HEK293 (cell line): ENCODE measurements around the gene MCHR1.
"Not testable (repeated sequence)": the region's sequence is repeated elsewhere in the genome, so short reads cannot be mapped to it uniquely, and the experiment has no call there.

ENCODE experiments used
- CTCF ChIA-PET: fragments of 350-600 bp; formaldehyde crosslinking; extraction: SDS; loops from one replicate; lab custom pipeline; 2021; ENCODE audit warnings: antibody characterized with exemption; lab: Yijun Ruan, JAX
- POLR2A ChIA-PET: fragments of 300-600 bp; formaldehyde crosslinking; extraction: SDS; loops from one replicate; lab custom pipeline; 2020; ENCODE audit warnings: antibody characterized with exemption, inconsistent platforms; lab: Yijun Ruan, JAX
- H3K27ac ChIP-seq: fragments of 200-500 bp; sonication (Bioruptor generic); 2 replicates; pipeline ENCODE4 v1.5.1; 2014; ENCODE audit warnings: low read depth, low read length, control low read depth, inconsistent platforms; ENCODE audit errors: extremely low read depth
- H3K36me3 ChIP-seq, 2 experiments: fragments of 200-500 bp in 1 of 2; sonication (Bioruptor generic) in 1 of 2; 1 replicate in 1 of 2; 2 replicates in 1 of 2; pipeline ENCODE4 v1.5.1; 2014 to 2017; ENCODE audit warnings: inconsistent platforms in 2 of 2, low read length in 2 of 2; ENCODE audit not compliant: control insufficient read depth in 2 of 2, insufficient read depth in 1 of 2
- H3K4me1 ChIP-seq: fragments of 200-500 bp; sonication (Bioruptor generic); 2 replicates; pipeline ENCODE4 v1.5.1; 2014; ENCODE audit warnings: mild to moderate bottlenecking, low read length, inconsistent platforms; ENCODE audit not compliant: control insufficient read depth, insufficient read depth
- H3K4me3 ChIP-seq: 2 replicates; pipeline ENCODE4 v1.5.1; 2011; ENCODE audit warnings: low read depth, mild to moderate bottlenecking, control low read depth, low read length, moderate library complexity
- H3K9me3 ChIP-seq: fragments of 200-500 bp; sonication (Bioruptor generic); 2 replicates; pipeline ENCODE4 v1.5.1; 2014; ENCODE audit warnings: low read depth, low read length, inconsistent platforms; ENCODE audit not compliant: control insufficient read depth, insufficient read depth
- ELK4 ChIP-seq: IDR thresholded peaks from 2 replicates; pipeline ENCODE4 v1.6.1; 2011; ENCODE audit warnings: mild to moderate bottlenecking, low read depth, low read length, borderline replicate concordance
- GLI4 ChIP-seq: fragments of 450-650 bp; formaldehyde crosslinking; IDR thresholded peaks from 2 replicates; pipeline ENCODE4 v1.5.1; 2016; ENCODE audit warnings: missing biosample characterization, missing genetic modification characterization
- OSR2 ChIP-seq: fragments of 450-650 bp; formaldehyde crosslinking; IDR thresholded peaks from 2 replicates; pipeline ENCODE4 v1.5.1; 2016; ENCODE audit warnings: missing biosample characterization, missing genetic modification characterization
- PRDM10 ChIP-seq: fragments of 450-650 bp; formaldehyde crosslinking; IDR thresholded peaks from 2 replicates; pipeline ENCODE4 v1.5.1; 2016; ENCODE audit warnings: missing biosample characterization, missing genetic modification characterization
- SP2 ChIP-seq: fragments of 450-650 bp; formaldehyde crosslinking; IDR thresholded peaks from 2 replicates; pipeline ENCODE4 v1.5.1; 2016; ENCODE audit warnings: missing biosample characterization, missing genetic modification characterization
- ZBTB21 ChIP-seq: fragments of 450-650 bp; formaldehyde crosslinking; IDR thresholded peaks from 2 replicates; pipeline ENCODE4 v1.5.1; 2017; ENCODE audit warnings: missing biosample characterization, missing genetic modification characterization
- ZNF140 ChIP-seq: fragments of 450-650 bp; formaldehyde crosslinking; IDR thresholded peaks from 2 replicates; pipeline ENCODE4 v1.5.1; 2016; ENCODE audit warnings: missing biosample characterization, missing genetic modification characterization
- ZNF169 ChIP-seq: fragments of 450-650 bp; formaldehyde crosslinking; IDR thresholded peaks from 2 replicates; pipeline ENCODE4 v1.5.1; 2016; ENCODE audit warnings: missing biosample characterization, missing genetic modification characterization
- ZNF366 ChIP-seq: fragments of 450-650 bp; formaldehyde crosslinking; conservative IDR thresholded peaks from 2 replicates; pipeline ENCODE4 v1.5.1; 2016; ENCODE audit warnings: missing biosample characterization, missing genetic modification characterization
- ZNF404 ChIP-seq: fragments of 450-650 bp; formaldehyde crosslinking; IDR thresholded peaks from 2 replicates; pipeline ENCODE4 v1.5.1; 2017; ENCODE audit warnings: missing biosample characterization, missing genetic modification characterization
- ZNF449 ChIP-seq: fragments of 450-650 bp; formaldehyde crosslinking; IDR thresholded peaks from 2 replicates; pipeline ENCODE4 v1.5.1; 2017; ENCODE audit warnings: missing biosample characterization, mild to moderate bottlenecking, missing genetic modification characterization, moderate library complexity
- ZNF555 ChIP-seq: fragments of 450-650 bp; formaldehyde crosslinking; conservative IDR thresholded peaks from 2 replicates; pipeline ENCODE4 v1.5.1; 2017; ENCODE audit warnings: missing biosample characterization, mild to moderate bottlenecking, missing genetic modification characterization, inconsistent platforms
- ZNF585B ChIP-seq: fragments of 450-650 bp; formaldehyde crosslinking; IDR thresholded peaks from 2 replicates; pipeline ENCODE4 v1.5.1; 2016; ENCODE audit warnings: missing biosample characterization, missing genetic modification characterization
- ZNF623 ChIP-seq: fragments of 450-650 bp; formaldehyde crosslinking; IDR thresholded peaks from 2 replicates; pipeline ENCODE4 v1.5.1; 2016; ENCODE audit warnings: missing biosample characterization, missing genetic modification characterization
- ZNF707 ChIP-seq: fragments of 450-650 bp; formaldehyde crosslinking; IDR thresholded peaks from 2 replicates; pipeline ENCODE4 v1.5.1; 2016; ENCODE audit warnings: missing biosample characterization, missing genetic modification characterization
- ZNF843 ChIP-seq: fragments of 450-650 bp; formaldehyde crosslinking; IDR thresholded peaks from 2 replicates; pipeline ENCODE4 v1.5.1; 2016; ENCODE audit warnings: missing biosample characterization, missing genetic modification characterization
- TF ChIP-seq, protein P1 (sequence below): fragments of 450-650 bp; formaldehyde crosslinking; IDR thresholded peaks from 2 replicates; pipeline ENCODE4 v1.5.1; 2016; ENCODE audit warnings: missing biosample characterization, missing genetic modification characterization, borderline replicate concordance

The MCHR1 gene

DNA sequence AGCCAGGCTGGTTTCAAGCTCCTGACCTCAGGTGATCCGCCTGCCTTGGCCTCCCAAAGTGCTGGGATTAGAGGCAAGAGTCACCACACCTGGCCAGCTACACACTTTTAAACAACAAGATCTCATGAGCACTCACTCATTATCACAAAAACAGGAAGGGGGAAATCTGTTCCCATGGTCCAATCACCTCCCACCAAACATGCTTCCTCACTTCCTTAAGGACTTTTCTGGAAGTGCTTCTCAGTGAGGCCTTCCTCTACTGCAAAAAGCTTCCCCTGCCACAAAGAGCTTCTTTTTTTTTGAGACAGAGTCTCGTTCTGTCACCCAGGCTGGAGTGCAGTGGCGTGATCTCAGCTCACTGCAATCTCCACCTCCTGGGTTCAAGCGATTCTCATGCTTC, 3.1 kb upstream of the MCHR1 start:
- CTCF ChIA-PET: interaction anchor here (1.1 to 1.4 kb wide), 2 partner anchors 25 to 34 kb away, joined by 3 to 5 read pairs; no protein-coding TSS in a partner anchor
- TF ChIP-seq PRDM10 (tag by site-specific recombination) (peak; percentile 35), ZNF585B (peak; percentile 5; the same call in 1 of the 2 replicates)
- POLR2A ChIA-PET: not testable (repeated sequence)

GRCh38 chr22:40676644-40677043, 2.6 kb upstream of the MCHR1 start:
- no peaks in the 10 kb centered on the region; the same call in 1 of the 2 replicates for H3K4me1 ChIP-seq
- no peaks in the 10 kb centered on the region for H3K9me3 ChIP-seq
- no peak overlapping the region for H3K4me3 ChIP-seq
- H3K36me3 ChIP-seq: no peaks in the 10 kb centered on the region
- CTCF ChIA-PET: interaction anchor here (1.1 to 1.4 kb wide), 2 partner anchors 25 to 33 kb away, joined by 3 to 5 read pairs; no protein-coding TSS in a partner anchor
- no peak overlapping the region for H3K27ac ChIP-seq
- POLR2A ChIA-PET: no interaction called here
- TF ChIP-seq ZNF623 (peak; percentile 76), ZNF140 (tag by site-specific recombination) (no peak), ZNF707 (tag by site-specific recombination) (no peak), OSR2 (no peak)

More for the DNA sequence above, 3.1 kb upstream of the MCHR1 start:
- H3K9me3 ChIP-seq, H3K27ac ChIP-seq, H3K36me3 ChIP-seq, H3K4me1 ChIP-seq, H3K4me3 ChIP-seq: not testable (repeated sequence)

- POLR2A ChIA-PET: interaction anchor here (0.9 to 2.1 kb wide), 2 partner anchors 28 to 178 kb away, joined by 3 to 13 read pairs; partner anchors contain the start of gene ST13
- H3K4me1 ChIP-seq: no peaks in the 10 kb centered on the region; the same call in 1 of the 2 replicates
- CTCF ChIA-PET: interaction anchor here (0.5 to 2.6 kb wide), 3 partner anchors 82 to 833 kb away, joined by 3 to 9 read pairs (median 5); no protein-coding TSS in a partner anchor
- TF ChIP-seq ZNF169: no peak
- no peak for TF ChIP-seq ZNF843 (tag by site-specific recombination)
- TF ChIP-seq ELK4: no peak
- TF ChIP-seq SP2 (tag by site-specific recombination): no peak
- no peak for TF ChIP-seq ZNF555 (tag by site-specific recombination)
- no peak for TF ChIP-seq ZNF449 (tag by site-specific recombination)
- no peak for TF ChIP-seq GLI4 (tag by site-specific recombination)
- TF ChIP-seq ZNF404 (tag by site-specific recombination): no peak
- TF ChIP-seq, protein P1, sequence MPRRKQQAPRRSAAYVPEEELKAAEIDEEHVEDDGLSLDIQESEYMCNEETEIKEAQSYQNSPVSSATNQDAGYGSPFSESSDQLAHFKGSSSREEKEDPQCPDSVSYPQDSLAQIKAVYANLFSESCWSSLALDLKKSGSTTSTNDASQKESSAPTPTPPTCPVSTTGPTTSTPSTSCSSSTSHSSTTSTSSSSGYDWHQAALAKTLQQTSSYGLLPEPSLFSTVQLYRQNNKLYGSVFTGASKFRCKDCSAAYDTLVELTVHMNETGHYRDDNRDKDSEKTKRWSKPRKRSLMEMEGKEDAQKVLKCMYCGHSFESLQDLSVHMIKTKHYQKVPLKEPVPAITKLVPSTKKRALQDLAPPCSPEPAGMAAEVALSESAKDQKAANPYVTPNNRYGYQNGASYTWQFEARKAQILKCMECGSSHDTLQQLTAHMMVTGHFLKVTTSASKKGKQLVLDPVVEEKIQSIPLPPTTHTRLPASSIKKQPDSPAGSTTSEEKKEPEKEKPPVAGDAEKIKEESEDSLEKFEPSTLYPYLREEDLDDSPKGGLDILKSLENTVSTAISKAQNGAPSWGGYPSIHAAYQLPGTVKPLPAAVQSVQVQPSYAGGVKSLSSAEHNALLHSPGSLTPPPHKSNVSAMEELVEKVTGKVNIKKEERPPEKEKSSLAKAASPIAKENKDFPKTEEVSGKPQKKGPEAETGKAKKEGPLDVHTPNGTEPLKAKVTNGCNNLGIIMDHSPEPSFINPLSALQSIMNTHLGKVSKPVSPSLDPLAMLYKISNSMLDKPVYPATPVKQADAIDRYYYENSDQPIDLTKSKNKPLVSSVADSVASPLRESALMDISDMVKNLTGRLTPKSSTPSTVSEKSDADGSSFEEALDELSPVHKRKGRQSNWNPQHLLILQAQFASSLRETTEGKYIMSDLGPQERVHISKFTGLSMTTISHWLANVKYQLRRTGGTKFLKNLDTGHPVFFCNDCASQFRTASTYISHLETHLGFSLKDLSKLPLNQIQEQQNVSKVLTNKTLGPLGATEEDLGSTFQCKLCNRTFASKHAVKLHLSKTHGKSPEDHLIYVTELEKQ (tag by site-specific recombination): no peak
- no peak for TF ChIP-seq ZNF366
- TF ChIP-seq ZBTB21: no peak
- TF ChIP-seq, all 188 proteins: peak for 0
- no peaks in the 10 kb centered on the region for H3K9me3 ChIP-seq
- no peak overlapping the region for H3K4me3 ChIP-seq
- no peak overlapping the region for H3K27ac ChIP-seq
- H3K36me3 ChIP-seq: no peaks in the 10 kb centered on the region
Observed at GRCh38 chr22:40678493-40679248, 613 bp upstream of the MCHR1 start.
